GM06990 (cell line): ENCODE measurements around the gene ZKSCAN3.
"Not testable (repeated sequence)": the region's sequence is repeated elsewhere in the genome, so short reads cannot be mapped to it uniquely, and the experiment has no call there.

Source experiments
- DNase-seq: peaks from one replicate; pipeline ENCODE4 v3.0.0-alpha.2; 2011; ENCODE audit not compliant: insufficient read length; ENCODE audit errors: extremely low read depth
- H3K27me3 ChIP-seq: replicated peaks from 2 replicates; pipeline ENCODE4 v1.6.0; 2011; ENCODE audit warnings: low read length; ENCODE audit not compliant: control insufficient read depth, insufficient read depth
- H3K36me3 ChIP-seq: 2 replicates; pipeline ENCODE4 v1.5.1; 2011; ENCODE audit warnings: low read length; ENCODE audit not compliant: control insufficient read depth, insufficient read depth
- H3K4me3 ChIP-seq: replicated peaks from 2 replicates; pipeline ENCODE4 v1.5.1; 2011; ENCODE audit warnings: low read depth, mild to moderate bottlenecking, control low read depth, low read length
- TF ChIP-seq, protein P1 (sequence below): IDR thresholded peaks from 2 replicates; pipeline ENCODE4 v1.5.1; 2011; ENCODE audit warnings: low read length, control low read depth, mild to moderate bottlenecking, inconsistent platforms; ENCODE audit not compliant: insufficient read depth, poor library complexity, severe bottlenecking

Gene ZKSCAN3

GRCh38 chr6:28355743-28356665, 6.3 kb downstream of the ZKSCAN3 start:
- no peaks in the 10 kb centered on the region for H3K27me3 ChIP-seq
- TF ChIP-seq, protein P1, sequence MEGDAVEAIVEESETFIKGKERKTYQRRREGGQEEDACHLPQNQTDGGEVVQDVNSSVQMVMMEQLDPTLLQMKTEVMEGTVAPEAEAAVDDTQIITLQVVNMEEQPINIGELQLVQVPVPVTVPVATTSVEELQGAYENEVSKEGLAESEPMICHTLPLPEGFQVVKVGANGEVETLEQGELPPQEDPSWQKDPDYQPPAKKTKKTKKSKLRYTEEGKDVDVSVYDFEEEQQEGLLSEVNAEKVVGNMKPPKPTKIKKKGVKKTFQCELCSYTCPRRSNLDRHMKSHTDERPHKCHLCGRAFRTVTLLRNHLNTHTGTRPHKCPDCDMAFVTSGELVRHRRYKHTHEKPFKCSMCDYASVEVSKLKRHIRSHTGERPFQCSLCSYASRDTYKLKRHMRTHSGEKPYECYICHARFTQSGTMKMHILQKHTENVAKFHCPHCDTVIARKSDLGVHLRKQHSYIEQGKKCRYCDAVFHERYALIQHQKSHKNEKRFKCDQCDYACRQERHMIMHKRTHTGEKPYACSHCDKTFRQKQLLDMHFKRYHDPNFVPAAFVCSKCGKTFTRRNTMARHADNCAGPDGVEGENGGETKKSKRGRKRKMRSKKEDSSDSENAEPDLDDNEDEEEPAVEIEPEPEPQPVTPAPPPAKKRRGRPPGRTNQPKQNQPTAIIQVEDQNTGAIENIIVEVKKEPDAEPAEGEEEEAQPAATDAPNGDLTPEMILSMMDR = peak; percentile 55
- H3K36me3 ChIP-seq = no peaks in the 10 kb centered on the region
- peak overlapping the region; percentile 63 for H3K4me3 ChIP-seq
- DNase-seq = peak; percentile 71

DNA sequence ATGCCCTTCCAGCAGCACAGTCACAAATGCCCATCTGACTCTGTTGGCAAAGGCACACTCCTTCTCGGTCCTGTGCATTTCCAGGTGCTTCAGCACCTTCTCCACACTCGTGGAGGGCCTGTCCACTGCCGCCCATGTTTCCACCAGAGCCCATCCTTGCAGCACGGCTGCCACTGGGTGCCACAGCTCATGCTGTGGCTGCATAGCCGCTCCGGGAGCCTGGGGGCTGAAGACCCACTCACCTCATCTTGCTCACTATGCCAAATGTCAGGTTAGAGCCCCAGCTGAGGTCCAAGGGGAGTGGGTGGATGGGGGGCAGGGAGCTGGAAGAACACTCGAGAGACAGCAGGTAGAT, 6.9 kb downstream of the ZKSCAN3 start:
- H3K4me3 ChIP-seq = no peak overlapping the region
- TF ChIP-seq, protein P1 = no peak
- H3K27me3 ChIP-seq = no peaks in the 10 kb centered on the region
- no peaks in the 10 kb centered on the region for H3K36me3 ChIP-seq
- no peak for DNase-seq

DNA sequence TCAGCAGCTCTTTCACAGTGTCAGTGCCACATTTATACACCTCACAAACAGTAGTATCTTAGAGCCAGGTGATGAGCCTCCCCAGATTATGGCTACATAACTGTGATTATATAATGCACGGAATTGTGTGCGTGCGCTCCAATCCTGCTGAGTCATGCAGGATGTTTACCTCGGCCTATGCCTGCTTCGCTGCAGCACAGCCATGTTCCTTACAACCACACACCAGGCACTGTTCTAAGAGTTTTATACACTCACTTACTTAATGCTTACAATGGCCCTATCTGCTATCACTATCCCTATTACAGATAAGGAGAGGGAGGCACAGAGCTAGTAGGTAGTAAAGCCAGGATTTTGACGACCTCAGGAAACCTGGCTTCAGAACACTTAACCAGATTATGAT, 7.3 kb downstream of the ZKSCAN3 start:
- no peaks in the 10 kb centered on the region for H3K36me3 ChIP-seq

DNA sequence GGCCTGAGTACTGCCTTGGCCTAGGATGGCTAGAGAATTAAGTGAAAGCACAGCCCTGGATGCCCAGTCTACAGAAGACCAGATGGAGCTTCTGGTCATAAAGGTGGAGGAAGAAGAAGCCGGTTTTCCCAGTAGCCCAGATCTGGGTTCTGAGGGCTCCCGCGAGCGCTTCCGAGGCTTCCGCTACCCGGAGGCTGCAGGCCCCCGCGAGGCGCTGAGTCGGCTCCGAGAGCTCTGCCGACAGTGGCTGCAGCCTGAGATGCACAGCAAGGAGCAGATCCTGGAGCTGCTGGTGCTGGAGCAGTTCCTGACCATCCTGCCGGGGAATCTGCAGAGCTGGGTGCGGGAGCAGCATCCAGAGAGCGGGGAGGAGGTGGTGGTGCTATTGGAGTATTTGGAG, 9.8 kb downstream of the ZKSCAN3 start:
- not testable (repeated sequence) for DNase-seq, H3K4me3 ChIP-seq, H3K27me3 ChIP-seq, H3K36me3 ChIP-seq

More for the DNA sequence above, 7.3 kb downstream of the ZKSCAN3 start:
- Histone ChIP-seq H3K27me3 (no peaks in the 10 kb centered on the region), H3K4me3 (no peak overlapping the region)
- DNase-seq = no peak
- TF ChIP-seq, protein P1 = no peak

- no peak for DNase-seq
- Histone ChIP-seq H3K27me3 (no peaks in the 10 kb centered on the region), H3K4me3 (no peak overlapping the region), H3K36me3 (peaks cover 5% of the 10 kb centered on the region)
- TF ChIP-seq, protein P1 = no peak
Measured at GRCh38 chr6:28360961-28361360, 11.2 kb downstream of the ZKSCAN3 start.

DNA sequence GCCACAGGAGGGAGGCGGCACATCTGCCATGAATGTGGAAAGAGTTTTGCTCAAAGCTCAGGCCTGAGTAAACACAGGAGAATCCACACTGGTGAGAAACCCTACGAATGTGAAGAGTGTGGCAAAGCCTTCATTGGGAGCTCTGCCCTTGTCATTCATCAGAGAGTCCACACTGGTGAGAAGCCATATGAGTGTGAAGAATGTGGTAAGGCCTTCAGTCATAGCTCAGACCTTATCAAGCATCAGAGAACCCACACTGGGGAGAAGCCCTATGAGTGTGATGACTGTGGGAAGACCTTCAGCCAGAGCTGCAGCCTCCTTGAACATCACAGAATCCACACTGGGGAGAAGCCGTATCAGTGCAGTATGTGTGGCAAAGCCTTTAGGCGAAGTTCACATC, 15.8 kb downstream of the ZKSCAN3 start:
- not testable (repeated sequence) for H3K27me3 ChIP-seq, H3K36me3 ChIP-seq

More for the DNA sequence above, 15.8 kb downstream of the ZKSCAN3 start:
- not testable (repeated sequence) for DNase-seq, H3K4me3 ChIP-seq
